Measurements from ENCODE around the gene ADAM22. TPM values are rescaled to one million over a fixed set of nuclear protein-coding genes. Genes with fewer than 3 reads are reported as not detected.

The ADAM22 gene
- total and polyA plus RNA-seq, 2 donors (not counting 1 experiment from before 2014, with no cell fraction given), result 0.30 to 1.8 TPM

GRCh38 chr7:87918740-87919139 lies 15.3 kb upstream of the ADAM22 start:
- no peak for DNase-seq
- Histone ChIP-seq H3K4me3 (ENCODE audit: control extremely low read depth in 1 of 5, extremely low read depth in 1 of 5, insufficient read depth in 1 of 5, low read depth in 2 of 5, low read length in 4 of 5) (no peak overlapping the region), H3K36me3 (replicated peaks in 1 of 2; ENCODE audit: control extremely low read depth in 1 of 2, control insufficient read depth in 1 of 2, extremely low read depth in 1 of 2, insufficient read depth in 2 of 2, low read length in 1 of 2) (no peaks in the 10 kb centered on the region), H3K27me3 (replicated peaks in 1 of 4; ENCODE audit: control extremely low read depth in 1 of 4, control insufficient read depth in 3 of 4, insufficient read depth in 4 of 4, low read length in 3 of 4) (no peaks in the 10 kb centered on the region), H3K27ac (ENCODE audit: low read length in 2 of 2) (no peak overlapping the region), H3K4me2 (replicated peaks; ENCODE audit: low read depth, low read length, poor library complexity, severe bottlenecking) (no peak overlapping the region), H3K9ac (ENCODE audit: low read length) (no peak overlapping the region), H3K4me1 (ENCODE audit: control insufficient read depth in 2 of 2, insufficient read depth in 2 of 2, low read length in 2 of 2) (no peaks in the 10 kb centered on the region), H2AFZ (ENCODE audit: insufficient read depth, low read depth, low read length, poor library complexity, severe bottlenecking) (no peak overlapping the region), H4K20me1 (ENCODE audit: control insufficient read depth, insufficient read depth, low read length, poor library complexity, severe bottlenecking) (no peaks in the 10 kb centered on the region), H3K79me2 (ENCODE audit: control insufficient read depth, insufficient read depth, low read length) (no peaks in the 10 kb centered on the region), H3K9me3 (ENCODE audit: control extremely low read depth in 1 of 3, control insufficient read depth in 2 of 3, insufficient read depth in 1 of 3, low read length in 2 of 3) (no peaks in the 10 kb centered on the region)
- WGBS (ENCODE audit: insufficient coverage), result 80% methylated on average over 1 of the region's 1 CpG
- TF ChIP-seq EZH2 (IDR thresholded peaks at IDR 0.05; ENCODE audit: borderline replicate concordance, insufficient read depth, low read depth, low read length, poor library complexity, severe bottlenecking), result no peak
- TF ChIP-seq, protein P1, sequence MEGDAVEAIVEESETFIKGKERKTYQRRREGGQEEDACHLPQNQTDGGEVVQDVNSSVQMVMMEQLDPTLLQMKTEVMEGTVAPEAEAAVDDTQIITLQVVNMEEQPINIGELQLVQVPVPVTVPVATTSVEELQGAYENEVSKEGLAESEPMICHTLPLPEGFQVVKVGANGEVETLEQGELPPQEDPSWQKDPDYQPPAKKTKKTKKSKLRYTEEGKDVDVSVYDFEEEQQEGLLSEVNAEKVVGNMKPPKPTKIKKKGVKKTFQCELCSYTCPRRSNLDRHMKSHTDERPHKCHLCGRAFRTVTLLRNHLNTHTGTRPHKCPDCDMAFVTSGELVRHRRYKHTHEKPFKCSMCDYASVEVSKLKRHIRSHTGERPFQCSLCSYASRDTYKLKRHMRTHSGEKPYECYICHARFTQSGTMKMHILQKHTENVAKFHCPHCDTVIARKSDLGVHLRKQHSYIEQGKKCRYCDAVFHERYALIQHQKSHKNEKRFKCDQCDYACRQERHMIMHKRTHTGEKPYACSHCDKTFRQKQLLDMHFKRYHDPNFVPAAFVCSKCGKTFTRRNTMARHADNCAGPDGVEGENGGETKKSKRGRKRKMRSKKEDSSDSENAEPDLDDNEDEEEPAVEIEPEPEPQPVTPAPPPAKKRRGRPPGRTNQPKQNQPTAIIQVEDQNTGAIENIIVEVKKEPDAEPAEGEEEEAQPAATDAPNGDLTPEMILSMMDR (IDR thresholded peaks at IDR 0.05), result no peak
- Mint-ChIP-seq H3K27me3 (peaks cover 14% of the 10 kb centered on the region), H3K4me1 (no peaks in the 10 kb centered on the region), H3K4me3 (no peak overlapping the region), H3K27ac (no peak overlapping the region), H3K9me3 (ENCODE audit: insufficient read depth) (no peaks in the 10 kb centered on the region)
- ChIA-PET POLR2A (no interaction called here), CTCF (no interaction called here)
- intact Hi-C loops (cut with micrococcal nuclease), result no loop called here
- ATAC-seq (ENCODE audit: low read depth), result no peak

DNA sequence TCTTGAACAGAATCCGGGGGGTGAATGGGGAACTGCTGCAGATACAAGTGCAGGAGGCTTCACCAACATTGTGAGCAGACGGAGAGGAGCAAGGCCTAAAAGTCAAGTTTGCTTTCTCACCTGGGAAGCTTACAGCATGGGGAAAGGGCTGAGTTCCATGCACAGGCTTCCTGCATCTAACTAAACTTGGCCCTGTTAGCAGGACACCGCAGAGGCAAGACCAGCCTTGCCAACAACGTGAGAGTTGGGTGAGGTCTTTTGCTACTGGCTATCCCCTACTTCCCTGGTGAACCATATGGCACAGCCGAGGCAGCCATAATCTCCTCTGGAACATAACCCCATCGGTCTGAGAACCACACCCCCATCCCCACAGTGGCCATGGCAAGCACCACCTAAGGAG lies 14.2 kb upstream of the ADAM22 start:
- Mint-ChIP-seq H3K9me3 (ENCODE audit: insufficient read depth) (no peaks in the 10 kb centered on the region), H3K27me3 (peaks cover 14% of the 10 kb centered on the region), H3K27ac (no peak overlapping the region), H3K4me1 (no peaks in the 10 kb centered on the region), H3K4me3 (no peak overlapping the region)
- TF ChIP-seq EZH2 (IDR thresholded peaks at IDR 0.05; ENCODE audit: borderline replicate concordance, insufficient read depth, low read depth, low read length, poor library complexity, severe bottlenecking), result no peak
- TF ChIP-seq, protein P1 (IDR thresholded peaks at IDR 0.05), result no peak
- Histone ChIP-seq H3K9me3 (ENCODE audit: control extremely low read depth in 1 of 3, control insufficient read depth in 2 of 3, insufficient read depth in 1 of 3, low read length in 2 of 3) (no peaks in the 10 kb centered on the region), H3K36me3 (replicated peaks in 1 of 2; ENCODE audit: control extremely low read depth in 1 of 2, control insufficient read depth in 1 of 2, extremely low read depth in 1 of 2, insufficient read depth in 2 of 2, low read length in 1 of 2) (no peaks in the 10 kb centered on the region), H3K4me3 (ENCODE audit: control extremely low read depth in 1 of 5, extremely low read depth in 1 of 5, insufficient read depth in 1 of 5, low read depth in 2 of 5, low read length in 4 of 5) (no peak overlapping the region), H2AFZ (ENCODE audit: insufficient read depth, low read depth, low read length, poor library complexity, severe bottlenecking) (no peak overlapping the region), H3K27me3 (replicated peaks in 1 of 4; ENCODE audit: control extremely low read depth in 1 of 4, control insufficient read depth in 3 of 4, insufficient read depth in 4 of 4, low read length in 3 of 4) (no peaks in the 10 kb centered on the region), H3K9ac (ENCODE audit: low read length) (no peak overlapping the region), H3K79me2 (ENCODE audit: control insufficient read depth, insufficient read depth, low read length) (no peaks in the 10 kb centered on the region), H3K4me2 (replicated peaks; ENCODE audit: low read depth, low read length, poor library complexity, severe bottlenecking) (no peak overlapping the region), H4K20me1 (ENCODE audit: control insufficient read depth, insufficient read depth, low read length, poor library complexity, severe bottlenecking) (no peaks in the 10 kb centered on the region), H3K27ac (ENCODE audit: low read length in 2 of 2) (no peak overlapping the region), H3K4me1 (ENCODE audit: control insufficient read depth in 2 of 2, insufficient read depth in 2 of 2, low read length in 2 of 2) (no peaks in the 10 kb centered on the region)
- ChIA-PET CTCF (no interaction called here), POLR2A (no interaction called here)
- 95% methylated on average over 6 of the region's 6 CpGs for WGBS (ENCODE audit: insufficient coverage)
- DNase-seq (no peak), ATAC-seq (ENCODE audit: low read depth) (no peak)
- intact Hi-C loops (cut with micrococcal nuclease), result no loop called here
